HG02885 (cell line): ENCODE measurements around the gene SLC16A11.

Experiments
- ATAC-seq: cut with Tn5 transposase; IDR thresholded peaks from one replicate; pipeline ENCODE4 v1.9.1; 2021; ENCODE audit warnings: mild to moderate bottlenecking; ENCODE audit not compliant: unreplicated experiment, poor library complexity

The SLC16A11 gene

DNA sequence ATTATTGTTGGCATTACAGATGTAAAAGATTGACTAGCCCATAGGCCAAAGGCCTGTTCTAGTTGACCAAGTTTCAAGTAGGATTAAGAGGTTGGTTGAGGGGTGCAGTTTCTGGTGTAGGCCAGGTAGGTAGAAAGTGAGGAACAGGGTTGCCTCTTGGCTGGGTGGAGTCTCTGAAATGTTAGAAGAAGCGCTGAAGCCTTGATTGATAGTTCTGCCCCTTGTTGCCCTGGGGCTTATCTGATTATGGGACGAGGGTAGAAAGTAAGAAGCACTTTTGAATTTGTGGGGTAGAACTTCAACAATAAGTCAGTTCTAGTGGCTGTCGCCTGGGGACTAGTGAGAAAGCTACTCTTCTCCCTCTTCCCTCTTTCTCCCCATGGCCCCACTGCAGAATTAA lies 14.8 kb downstream of the SLC16A11 start:
- ATAC-seq = no peak

DNA sequence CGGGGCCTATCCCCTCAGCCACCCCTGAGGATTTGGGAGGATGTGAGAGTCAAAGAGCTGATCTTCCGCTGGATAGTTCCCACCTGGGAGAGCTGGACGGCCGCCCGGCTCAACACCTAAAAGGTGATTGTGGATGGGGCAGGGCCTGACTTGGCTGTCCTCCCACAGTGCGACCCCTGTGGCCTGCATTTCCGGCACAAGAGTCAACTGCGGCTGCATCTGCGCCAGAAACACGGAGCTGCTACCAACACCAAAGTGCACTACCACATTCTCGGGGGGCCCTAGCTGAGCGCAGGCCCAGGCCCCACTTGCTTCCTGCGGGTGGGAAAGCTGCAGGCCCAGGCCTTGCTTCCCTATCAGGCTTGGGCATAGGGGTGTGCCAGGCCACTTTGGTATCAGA lies 16.6 kb downstream of the SLC16A11 start:
- ATAC-seq = no peak

DNA sequence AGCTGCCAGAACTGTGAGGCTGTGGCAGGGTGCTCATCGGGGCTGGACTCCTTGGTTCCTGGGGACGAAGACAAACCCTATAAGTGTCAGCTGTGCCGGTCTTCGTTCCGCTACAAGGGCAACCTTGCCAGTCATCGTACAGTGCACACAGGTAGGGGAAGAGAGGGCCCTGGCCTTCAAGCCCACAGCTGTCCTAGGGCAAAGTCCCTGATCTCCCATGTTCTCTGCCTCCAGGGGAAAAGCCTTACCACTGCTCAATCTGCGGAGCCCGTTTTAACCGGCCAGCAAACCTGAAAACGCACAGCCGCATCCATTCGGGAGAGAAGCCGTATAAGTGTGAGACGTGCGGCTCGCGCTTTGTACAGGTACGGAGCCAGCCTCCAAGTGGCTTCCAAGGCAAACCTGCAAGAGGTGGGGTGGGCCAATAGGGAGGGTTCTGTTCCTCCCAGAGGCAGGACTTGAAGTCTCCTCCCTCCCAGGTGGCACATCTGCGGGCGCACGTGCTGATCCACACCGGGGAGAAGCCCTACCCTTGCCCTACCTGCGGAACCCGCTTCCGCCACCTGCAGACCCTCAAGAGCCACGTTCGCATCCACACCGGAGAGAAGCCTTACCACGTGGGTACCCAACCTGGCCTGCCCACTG lies 17.3 kb downstream of the SLC16A11 start:
- ATAC-seq = no peak

DNA sequence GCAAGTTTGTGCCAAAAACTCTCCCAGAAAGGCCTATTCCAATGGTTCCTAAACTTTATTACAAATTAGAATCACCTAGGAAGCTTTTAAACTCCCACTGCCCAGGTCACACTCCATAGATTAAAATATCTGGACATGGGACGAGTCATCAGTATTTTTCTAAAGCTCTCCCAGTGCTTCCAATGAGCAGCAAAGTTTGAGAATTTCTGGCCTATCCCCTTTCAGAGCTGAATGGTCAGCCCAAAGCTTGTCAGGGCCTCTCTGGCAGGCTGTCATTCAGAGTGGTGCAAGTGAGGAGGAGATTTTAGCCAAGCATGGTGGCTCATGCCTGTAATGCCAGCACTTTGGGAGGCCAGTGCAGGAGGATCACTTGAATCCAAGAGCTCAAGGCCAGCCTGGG lies 18.6 kb downstream of the SLC16A11 start:
- ATAC-seq = no peak

DNA sequence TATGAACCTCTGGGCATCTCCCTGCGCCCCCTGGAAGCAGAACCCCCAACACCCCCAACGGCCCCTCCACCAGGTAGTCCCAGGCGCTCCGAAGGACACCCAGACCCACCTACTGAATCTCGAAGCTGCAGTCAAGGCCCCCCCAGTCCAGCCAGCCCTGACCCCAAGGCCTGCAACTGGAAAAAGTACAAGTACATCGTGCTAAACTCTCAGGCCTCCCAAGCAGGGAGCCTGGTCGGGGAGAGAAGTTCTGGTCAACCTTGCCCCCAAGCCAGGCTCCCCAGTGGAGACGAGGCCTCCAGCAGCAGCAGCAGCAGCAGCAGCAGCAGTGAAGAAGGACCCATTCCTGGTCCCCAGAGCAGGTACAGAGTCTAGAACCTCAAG lies 19.5 kb downstream of the SLC16A11 start:
- no peak for ATAC-seq

DNA sequence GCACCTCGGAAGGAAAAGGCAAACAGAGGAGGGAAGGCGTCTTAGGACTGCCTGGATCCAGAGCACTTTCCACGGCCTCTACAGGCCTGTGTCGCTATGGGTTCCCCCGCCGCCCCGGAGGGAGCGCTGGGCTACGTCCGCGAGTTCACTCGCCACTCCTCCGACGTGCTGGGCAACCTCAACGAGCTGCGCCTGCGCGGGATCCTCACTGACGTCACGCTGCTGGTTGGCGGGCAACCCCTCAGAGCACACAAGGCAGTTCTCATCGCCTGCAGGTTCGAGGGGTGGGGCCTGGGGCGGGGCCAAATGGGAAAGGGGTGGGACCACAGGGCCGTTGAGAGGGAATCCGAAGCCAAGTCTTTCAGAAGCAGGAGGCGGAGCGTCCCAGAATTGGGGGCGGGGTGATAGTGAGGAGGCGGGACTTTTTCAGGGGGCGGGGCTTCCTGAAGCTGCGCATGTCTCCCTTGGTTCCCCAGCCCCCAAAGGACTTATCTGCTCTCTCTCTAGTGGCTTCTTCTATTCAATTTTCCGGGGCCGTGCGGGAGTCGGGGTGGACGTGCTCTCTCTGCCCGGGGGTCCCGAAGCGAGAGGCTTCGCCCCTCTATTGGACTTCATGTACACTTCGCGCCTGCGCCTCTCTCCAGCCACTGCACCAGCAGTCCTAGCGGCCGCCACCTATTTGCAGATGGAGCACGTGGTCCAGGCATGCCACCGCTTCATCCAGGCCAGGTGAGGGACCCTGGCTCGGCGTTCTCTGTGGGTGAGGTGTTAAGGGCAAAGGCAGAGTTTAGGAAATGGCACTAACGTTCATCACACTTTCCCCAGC lies 20.1 kb downstream of the SLC16A11 start:
- no peak for ATAC-seq

DNA sequence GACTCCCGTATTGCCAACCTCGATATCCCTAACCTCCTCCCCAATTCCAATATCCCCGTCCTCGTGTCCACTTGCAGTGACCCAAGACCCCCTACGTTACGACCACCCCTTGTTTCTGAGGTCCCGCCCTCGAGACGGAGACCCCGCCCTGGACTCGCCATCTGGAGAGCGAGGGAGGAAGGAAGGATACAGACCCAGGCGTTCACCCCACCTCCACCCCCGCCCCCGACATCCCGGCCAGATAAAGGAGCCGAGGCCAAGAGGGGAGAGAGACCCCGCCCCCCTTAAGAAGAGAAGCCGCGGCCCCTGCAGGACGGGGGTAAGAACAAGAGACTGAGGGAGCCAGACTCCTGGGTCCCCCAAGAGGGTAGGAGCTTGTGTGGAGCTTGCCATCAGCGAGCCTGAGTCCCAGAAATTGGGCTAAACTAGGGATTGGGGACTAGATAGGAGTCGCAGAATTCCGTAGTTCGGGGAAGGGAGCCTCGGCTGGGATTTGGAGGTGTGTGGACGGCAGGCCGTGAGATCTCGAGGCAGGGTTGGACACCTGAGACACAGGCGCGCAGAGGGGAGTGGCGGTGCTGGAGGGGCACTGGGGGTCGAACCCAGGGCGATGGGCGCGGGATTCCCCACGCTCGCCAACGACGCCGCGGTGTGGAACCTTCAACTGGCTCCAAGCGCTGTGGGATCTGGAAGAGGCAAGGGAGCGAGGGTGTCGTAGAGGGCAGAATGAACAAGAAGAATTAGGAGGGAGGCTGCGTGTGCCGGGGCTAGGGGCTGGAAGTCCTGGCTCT lies 20.9 kb downstream of the SLC16A11 start, which contains the start of gene BCL6B:
Gene BCL6B (plus strand): TSS at position 270 of the 791 bp plus-strand sequence. CDS start 622 bp downstream, outside the sequence.
- ATAC-seq = no peak

DNA sequence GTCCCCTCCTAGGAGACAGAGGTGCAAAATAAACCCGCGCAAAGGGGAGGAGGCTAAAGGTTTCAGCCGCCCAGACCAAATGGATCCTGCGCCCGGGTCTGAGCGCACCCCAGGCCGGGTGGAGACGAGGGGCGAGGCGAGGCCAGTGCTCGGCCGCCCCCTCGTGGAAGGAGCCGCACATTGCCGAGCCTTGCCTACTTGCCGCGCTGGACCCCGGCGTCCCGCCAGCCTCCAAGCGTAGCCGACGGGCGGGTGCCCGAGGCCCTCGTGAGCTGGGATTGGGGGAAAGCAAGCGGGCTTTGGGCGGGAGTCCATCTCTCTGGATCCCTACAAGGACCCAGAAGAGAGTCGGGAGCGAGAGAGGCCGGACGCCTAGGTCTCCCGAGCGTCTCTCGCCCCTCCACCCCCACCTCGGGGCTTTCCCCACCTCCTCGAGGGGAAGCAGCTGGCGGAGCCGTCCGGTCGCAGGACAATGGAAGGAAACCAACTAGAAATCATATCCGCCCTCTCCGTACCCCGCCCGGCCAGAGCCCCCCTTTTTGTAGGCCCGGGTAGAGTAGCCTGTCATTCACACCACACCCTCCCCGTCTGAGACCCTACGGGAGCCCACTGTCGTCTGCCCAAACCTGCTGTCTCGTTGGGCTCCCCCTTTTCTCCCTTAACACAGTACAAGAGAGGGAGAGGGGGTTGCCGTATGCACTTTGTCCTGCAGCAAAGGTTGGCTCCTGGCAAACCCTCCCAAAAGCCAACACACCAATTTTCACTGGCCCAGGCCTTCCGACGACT lies 21.7 kb downstream of the SLC16A11 start:
- peak; percentile 84 for ATAC-seq

DNA sequence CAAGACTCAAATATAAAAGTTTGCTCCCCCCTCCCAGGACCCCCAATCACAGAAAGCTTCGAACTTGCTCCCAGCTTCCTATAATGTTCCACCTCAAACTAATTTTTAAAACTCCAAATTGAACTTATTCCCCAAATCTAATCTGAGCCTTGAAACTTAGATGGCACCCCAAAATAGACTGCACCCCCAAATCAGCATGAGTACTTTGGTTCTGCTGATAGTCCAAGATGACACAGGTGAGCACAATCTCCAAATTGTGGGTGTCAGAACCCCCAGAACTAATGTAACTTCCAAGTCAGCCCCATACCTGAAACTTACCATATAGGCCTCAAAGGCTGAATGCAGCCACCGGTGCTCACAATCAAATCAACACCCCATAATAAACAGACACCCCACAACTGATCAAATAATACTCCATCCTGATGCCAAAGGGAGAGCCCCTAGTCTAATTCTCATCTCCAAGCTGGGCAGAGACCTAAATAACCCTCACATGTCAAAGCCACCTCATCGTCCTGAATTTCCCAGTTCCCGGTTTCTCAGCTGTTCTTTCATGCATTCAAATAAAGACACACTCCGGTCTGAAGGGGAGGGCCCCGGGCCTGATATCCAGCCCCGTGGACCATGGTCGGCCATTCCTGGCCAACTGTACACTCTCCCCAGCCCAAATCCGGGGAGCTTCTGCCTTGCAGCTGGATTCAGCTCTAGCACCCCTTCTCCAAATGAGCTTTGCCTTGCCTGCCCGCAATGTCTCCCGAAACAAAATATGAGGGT lies 22.8 kb downstream of the SLC16A11 start:
- no peak for ATAC-seq

DNA sequence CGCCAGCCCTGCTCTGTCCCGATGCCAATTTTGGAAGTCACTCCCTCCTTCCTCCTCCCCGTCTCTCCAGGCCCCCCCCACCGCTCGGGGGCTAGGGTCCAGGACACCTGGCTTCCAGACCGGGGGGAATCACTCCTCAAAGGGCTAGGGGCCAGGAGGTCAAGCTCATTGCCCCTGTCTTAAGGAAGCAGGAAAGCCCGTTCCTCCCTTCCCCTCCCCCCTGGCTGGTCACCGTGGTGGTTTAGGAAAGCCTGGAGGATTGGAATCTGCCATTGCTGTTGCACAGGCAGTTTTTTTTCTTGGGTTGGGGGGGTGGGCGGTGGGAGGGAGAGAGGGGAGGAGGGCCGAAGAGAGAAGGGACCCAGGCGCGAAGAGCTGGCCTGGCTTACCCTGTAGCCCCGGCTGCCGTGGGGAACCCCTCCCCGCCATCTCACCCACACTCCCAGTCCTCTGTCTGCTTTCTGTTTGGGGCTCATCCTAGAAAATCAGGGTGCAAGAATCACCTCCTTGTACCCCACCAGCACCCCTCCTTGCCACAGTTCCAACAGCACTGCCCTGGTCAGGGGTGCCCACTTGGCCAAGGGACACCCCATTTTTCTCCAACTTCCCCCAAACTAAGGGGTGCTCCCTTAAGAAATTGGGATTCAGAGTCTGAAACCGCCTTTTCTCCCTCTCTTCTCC lies 23.9 kb downstream of the SLC16A11 start:
- no peak for ATAC-seq

DNA sequence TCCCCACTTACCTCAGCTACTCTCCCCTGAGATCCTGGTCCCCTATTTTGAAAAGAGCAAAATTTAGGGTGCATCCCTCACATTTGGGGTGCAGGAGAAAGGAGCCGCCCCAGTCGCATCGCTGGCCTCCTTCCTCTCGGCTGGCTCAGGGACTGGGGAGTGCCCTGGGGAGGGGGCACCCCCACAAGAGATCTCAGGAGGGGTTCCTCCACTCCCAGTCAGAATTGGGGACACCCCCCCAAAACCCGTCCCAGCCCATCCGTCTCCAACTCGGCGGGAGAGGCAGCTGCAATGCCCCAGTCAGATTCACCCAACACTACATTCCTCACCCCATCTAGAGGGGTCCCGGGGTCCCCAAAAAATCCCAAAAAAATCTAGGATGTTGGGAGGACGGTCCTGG lies 24.5 kb downstream of the SLC16A11 start:
- ATAC-seq = no peak

DNA sequence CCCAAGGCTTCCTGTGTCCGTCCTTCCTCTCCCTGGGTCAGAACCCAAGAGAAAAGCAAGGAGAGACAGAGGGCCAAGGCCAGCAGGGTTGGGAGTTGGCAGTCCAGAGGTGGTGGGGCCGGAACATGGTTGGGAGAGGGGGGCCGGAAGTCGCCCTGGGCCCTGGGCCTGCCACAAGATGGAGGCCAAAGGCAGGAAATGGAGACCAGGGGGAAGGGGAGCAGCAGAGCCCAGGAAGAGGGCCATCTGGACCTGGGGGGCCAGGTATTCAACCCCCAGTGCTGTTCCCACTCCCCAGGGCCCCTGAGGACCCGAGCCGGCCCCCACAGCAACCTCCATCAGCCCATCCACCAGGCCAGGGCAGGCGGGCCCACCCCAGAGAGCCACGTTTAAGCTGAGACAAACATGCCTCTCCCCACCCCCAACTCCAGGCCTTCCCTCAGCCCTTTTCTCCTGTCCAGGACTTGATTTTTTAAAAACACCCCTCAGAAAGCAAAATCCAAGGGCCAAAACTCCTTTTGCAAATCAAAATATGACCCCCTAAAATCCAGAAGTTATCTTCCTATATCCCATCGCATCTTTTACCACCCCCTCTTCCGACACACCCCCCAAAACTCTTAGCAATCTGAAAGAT lies 25.4 kb downstream of the SLC16A11 start:
- ATAC-seq = no peak

DNA sequence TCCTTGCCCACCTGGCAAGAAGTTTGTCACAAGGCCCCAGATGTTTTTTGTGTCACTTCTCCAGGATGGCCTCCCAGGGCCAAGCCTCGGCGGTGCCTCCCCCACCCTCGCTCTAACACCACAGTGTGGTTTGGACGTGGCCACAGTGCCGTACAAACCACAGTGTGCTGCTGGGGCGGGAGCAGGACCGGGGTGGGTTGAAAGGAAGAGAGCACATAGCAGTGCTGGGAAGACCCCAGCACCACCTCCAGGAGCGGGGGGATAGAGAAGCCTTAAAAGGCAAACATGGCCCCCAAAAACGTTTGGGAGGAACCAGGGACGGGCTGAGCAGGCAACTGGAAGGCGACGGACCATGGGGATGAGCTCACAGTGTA lies 26.1 kb downstream of the SLC16A11 start:
- ATAC-seq = no peak

DNA sequence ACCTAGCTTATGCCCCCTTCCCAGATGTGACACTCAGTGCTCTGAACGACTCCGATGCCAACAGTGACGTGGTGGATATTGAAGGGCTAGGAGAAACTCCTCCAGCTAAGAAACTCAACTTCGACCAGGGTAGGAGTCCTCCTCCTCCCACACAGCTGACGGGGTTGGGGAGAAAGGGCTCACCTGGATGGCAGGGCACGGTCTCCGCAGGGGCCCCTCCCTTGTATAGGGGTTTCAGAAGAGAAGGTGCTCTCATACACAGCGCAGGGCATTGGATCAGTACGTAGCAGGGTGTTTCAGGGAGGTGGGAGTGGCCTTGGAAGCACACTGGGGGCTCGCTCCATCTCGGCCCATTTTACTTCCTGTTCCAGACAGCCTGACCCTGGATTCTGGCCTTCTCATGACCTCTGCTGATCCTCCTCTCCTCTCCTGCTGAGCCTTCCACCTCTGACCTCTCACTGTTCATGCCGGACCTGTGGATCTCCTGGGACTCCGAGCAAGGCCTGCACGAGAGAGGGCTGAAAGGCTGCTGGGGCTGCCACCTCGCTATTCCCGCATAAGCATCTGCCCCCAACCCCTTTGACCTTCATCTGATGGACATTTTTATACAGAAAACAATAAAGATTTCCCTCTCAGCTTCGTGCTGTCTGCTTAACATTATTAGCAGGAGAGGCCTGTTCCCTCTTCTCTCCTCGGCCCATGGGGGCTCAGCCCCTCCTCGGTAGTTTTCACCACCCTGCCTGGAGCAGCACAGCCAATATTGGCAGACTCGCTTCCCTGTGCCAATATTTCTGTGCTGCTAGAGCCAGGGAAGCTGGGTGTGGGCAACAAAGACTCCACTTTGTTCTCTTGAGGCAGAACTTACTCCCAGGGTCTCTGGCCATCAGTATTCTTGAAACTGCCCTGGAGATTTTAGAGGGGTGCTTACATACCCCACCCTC lies 26.7 kb downstream of the SLC16A11 start:
- ATAC-seq = no peak

DNA sequence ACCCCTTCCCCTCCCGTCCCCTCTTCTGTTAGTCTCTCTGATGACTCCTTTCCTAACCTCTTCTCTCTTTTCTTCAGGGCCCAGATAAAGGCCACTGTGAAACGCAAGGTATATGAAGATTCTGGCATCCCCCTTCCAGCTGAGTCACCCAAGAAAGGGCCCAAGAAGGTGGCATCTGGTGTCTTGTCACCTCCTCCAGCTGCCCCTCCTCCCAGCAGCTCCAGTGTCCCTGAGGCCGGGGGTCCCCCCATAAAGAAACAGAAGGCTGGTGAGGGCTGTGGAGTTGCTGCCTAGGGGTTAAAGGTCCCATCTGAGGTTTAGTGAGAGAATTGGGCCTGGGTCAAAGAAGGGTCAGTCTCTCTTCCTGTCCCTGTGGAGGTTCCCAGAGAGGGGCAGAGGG lies 27.5 kb downstream of the SLC16A11 start:
- no peak for ATAC-seq

DNA sequence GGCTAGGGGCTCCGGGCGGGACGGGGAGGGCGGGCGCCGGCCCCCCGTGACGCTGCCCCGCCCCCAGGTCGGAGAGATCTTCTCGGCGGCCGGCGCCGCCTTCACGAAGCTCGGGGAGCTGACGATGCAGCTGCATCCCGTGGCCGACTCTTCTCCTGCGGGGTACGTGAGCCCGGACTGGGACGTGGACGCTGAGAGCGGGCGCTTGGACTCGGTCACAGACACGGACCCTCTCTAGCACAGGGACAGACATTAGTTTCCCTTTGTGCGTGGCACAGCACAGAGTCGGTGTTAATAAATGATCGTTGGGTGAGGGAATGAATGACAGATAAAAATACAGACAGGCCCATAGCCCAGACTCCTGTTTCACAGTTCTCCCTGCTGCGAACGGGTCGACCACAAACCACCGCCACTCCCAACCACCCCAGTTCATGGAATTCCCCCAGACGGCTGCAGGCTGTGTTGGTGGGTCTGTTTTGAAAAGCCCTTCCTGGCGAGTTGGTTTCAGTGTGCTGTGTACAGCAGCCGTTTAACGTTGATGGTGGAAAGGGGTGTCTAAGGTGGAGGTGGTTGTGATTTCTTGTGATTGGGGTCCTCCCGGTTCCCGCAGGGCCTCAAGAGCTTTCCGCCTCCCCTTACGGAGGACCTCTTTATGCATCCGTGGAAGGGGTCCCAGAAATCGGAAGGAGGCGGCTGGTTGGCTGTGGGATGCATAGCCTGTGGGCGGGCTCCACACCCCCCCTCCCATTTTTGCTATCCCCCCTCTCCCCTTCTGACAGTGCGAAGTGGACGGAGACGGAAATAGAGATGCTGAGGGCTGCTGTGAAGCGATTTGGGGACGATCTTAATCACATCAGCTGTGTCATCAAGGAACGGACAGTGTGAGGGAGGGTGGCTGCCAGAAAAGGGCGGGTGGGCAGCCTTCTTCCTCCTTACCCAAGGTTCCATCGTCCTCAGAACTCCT lies 28.6 kb downstream of the SLC16A11 start:
- ATAC-seq = peak; percentile 13
